ENCODE results near the gene ATPAF1. TPM values are rescaled to one million over a fixed set of nuclear protein-coding genes. Genes with fewer than 3 reads are reported as not detected.

Gene ATPAF1, protein sequence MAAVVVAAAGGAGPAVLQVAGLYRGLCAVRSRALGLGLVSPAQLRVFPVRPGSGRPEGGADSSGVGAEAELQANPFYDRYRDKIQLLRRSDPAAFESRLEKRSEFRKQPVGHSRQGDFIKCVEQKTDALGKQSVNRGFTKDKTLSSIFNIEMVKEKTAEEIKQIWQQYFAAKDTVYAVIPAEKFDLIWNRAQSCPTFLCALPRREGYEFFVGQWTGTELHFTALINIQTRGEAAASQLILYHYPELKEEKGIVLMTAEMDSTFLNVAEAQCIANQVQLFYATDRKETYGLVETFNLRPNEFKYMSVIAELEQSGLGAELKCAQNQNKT
- 34.2 and 39.9 TPM in 2 replicates for total RNA-seq

DNA sequence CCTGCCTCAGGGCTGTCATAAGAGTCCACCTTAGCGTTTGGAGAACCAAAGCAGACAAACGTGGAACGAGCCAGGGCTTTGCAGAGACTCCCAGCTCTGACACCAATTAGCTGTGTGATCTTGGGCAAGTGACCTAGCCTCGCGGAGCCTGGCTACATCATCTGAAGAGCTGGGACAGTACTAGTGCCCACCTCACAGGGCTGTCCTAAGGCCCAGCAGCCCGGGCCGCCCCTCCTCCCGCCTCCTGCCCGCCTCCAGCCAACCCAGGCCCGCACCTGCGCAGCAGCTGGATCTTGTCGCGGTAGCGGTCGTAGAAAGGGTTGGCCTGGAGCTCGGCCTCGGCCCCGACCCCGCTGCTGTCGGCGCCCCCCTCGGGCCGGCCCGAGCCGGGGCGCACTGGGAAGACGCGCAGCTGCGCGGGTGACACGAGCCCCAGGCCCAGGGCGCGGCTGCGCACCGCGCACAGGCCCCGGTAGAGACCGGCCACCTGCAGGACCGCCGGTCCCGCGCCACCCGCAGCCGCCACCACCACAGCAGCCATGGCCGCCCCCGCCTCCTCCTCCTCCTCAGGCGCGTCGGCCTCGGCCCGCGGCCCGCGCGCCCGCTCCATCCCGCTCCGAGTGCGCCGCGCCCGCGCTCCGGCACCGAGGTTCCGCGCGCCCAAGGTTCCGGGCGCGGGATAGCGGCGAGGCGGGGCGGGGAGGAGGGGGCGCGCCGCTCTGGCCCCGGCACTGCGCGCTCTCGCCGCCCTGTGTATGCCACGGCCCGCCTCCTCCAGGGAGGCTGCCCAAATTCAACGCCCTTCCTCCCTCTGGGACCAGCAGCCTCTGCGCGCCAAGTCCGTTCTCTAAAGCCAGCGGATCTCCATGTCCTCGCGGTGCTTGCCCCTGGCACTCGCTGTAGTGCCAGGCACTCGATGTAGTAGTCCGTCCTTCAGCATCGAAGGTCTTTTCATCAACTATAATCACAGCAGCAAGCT, at the start of gene ATPAF1:
Gene ATPAF1, minus strand, starts transcription at position 583 of the 979 bp plus-strand sequence. Its CDS starts 42 bp downstream, at position 541.

DNA sequence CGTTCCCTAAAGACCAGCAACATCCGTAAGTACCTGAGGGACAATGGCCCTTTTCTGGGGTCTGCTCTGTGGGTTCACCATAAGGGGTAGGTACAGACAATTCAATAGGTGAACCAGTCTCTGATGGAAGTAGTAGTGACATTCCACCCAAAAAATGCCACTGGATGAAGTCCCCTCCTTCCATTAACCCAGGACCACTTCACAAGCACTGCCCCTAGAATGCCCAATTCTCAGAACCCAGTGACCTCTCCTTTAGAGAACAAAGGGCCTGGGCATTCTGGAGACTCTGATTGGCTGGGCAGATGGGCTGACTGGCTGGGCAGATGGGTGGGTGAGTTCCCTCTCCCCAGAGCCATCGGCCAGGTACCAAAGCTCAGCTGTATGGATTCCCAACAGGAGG, 3.4 kb upstream of the ATPAF1 start, which contains the start of gene TEX38:
Gene TEX38, plus strand, starts transcription at position 301 of the 400 bp plus-strand sequence. Its CDS starts 81 bp downstream, at position 382.

DNA sequence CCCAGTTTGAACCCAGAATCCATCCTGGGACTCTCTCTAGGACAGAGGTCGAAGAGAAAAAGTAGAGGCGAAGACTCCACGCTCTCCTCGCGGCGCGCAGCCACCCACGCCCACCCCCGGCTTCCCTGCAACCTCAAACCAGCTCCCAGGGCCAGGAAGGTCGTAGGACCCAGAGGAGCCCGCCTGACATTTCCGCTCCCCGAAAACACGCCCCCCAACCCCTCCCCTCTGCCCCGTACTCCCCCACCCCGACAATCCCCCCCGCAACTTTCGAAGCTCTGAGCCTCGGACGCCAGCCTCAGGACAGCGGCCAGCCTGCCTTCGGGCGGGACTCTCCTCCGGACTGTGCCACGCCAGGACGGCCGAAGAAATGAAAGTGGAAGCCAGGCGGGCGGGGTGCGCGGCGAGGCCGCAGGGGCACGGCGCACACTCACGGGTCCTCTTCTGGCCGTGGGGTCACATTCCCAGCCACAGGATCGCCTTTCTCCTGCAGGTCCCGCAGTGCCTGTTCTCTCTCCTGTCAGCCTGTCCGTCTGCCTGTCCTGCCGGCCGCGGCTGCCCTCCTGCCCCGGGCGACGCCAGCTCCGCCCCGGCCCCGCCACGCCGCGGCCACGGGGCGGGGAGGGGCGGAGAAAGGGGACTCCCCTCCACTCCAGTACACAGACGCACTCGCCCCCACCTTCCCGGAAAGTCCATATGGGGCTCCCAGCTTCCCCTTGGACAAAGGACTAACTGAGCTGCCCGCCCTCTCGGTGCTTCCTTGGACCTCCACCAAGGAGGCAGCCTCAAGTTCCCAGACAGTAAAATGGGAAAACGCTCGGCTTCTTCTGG, 51.7 kb downstream of the ATPAF1 start, which contains the start of gene MOB3C:
Gene MOB3C, minus strand, starts transcription at position 535 of the 831 bp plus-strand sequence. CDS start 3,490 bp downstream, outside the sequence.

DNA sequence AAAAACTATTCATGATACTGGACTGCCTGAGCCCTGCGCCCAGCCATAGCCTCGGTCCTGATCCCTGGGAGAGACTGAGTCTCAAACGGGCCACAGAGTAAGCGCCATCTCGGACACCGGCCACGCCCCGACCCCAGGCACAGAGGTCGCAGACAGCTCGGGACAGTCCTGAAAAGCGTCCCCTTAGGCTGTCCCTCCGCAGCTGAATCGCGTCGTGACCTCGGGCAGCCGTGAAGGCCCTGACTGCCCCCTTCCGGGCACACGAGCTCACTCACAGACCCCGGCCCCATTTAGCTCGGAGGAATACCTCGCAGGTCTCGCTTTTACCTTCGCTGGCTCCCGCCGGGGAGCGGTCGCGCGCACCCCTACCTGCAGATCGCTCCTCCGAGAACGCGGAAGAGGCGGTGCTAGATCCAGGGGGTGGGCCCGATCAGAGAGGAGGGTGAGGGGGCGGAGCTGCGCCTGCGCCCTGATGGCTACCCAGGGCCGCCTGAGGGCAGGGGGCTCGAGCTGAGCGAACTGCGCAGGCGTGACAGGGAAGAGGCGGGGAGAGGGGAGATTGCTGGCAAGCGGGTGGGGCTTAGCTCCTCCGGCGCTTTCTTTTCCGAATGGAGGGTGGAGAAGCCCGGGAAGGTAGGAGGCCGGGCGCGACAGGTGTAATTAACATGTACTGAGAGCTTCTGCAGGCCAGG, 64.2 kb downstream of the ATPAF1 start, which contains the start of gene MKNK1:
Gene MKNK1, minus strand, starts transcription at position 411 of the 692 bp plus-strand sequence. CDS start 20,941 bp downstream, outside the sequence.

Other genes with a start within 250 kb of the ATPAF1 start
- gene DMBX1, start 178.5 kb downstream of the ATPAF1 start, total RNA-seq: not detected in 2 replicates
- gene KNCN, start 116.7 kb downstream of the ATPAF1 start, total RNA-seq: not detected in 2 replicates
- gene MKNK1, start 64.1 kb downstream of the ATPAF1 start, total RNA-seq: 8.1 and 10.4 TPM in 2 replicates
- 6.5 and 7.2 TPM in 2 replicates for gene MOB3C, start 51.6 kb downstream of the ATPAF1 start, total RNA-seq
- gene TEX38, start 3.5 kb upstream of the ATPAF1 start, total RNA-seq: not detected in 2 replicates
- 40.7 and 71.2 TPM in 2 replicates for gene EFCAB14, start 50.8 kb upstream of the ATPAF1 start, total RNA-seq
- gene CYP4B1, start 130.7 kb upstream of the ATPAF1 start, total RNA-seq: 0.72 TPM in 1 of 2 replicates, not detected in the other

All from tracheal epithelial cell (primary cell).